MM.1S (cell line): ENCODE measurements around the gene DRAM1.

ENCODE experiments used
- EZH2 ChIP-seq: fragments of 300-600 bp; sonication (generic); optimal IDR thresholded peaks from 2 replicates; pipeline ENCODE3; 2017; ENCODE audit warnings: low read depth, mild to moderate bottlenecking, antibody characterized with exemption, low read length, mixed read lengths
- TF ChIP-seq, protein P1 (sequence below): fragments of 300-600 bp; sonication (generic); IDR thresholded peaks from 2 replicates; pipeline ENCODE4 v1.5.1; 2016; ENCODE audit warnings: antibody characterized with exemption, low read length, mixed read lengths

DNA sequence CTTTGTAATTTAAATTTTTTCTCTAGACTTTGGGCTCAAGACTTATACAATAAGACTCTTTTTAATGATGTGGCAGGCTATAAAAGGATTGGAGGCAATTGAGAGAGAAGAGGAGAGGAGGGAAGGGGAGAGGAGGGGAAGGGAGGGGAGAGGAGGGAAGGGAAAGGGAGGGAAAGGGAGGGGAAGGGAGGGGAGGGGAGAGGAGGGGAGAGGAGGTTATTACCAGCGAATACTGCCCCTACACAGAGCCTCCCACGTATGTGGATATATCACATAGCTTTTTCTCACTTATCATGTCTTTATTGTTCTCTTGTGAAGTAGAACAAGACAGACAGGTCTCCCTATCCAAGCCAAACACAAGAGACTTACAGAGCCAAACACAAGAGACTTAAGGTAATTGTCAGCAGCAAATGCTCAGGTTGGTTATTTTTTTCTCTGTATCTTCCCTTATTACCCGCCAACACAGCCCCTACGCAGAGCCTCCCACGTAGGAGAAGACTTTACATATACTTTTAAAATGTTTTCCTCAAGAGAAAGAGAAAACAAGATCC, 63.1 kb downstream of the DRAM1 start:
- TF ChIP-seq, protein P1, sequence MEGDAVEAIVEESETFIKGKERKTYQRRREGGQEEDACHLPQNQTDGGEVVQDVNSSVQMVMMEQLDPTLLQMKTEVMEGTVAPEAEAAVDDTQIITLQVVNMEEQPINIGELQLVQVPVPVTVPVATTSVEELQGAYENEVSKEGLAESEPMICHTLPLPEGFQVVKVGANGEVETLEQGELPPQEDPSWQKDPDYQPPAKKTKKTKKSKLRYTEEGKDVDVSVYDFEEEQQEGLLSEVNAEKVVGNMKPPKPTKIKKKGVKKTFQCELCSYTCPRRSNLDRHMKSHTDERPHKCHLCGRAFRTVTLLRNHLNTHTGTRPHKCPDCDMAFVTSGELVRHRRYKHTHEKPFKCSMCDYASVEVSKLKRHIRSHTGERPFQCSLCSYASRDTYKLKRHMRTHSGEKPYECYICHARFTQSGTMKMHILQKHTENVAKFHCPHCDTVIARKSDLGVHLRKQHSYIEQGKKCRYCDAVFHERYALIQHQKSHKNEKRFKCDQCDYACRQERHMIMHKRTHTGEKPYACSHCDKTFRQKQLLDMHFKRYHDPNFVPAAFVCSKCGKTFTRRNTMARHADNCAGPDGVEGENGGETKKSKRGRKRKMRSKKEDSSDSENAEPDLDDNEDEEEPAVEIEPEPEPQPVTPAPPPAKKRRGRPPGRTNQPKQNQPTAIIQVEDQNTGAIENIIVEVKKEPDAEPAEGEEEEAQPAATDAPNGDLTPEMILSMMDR, result no peak
- TF ChIP-seq EZH2, result no peak
